DMS53 treated with DMSO at 0.1 percent for 48 hours (cell line): ENCODE results near the gene KIF5C.
"Not testable (repeated sequence)": the region's sequence is repeated elsewhere in the genome, so short reads cannot be mapped to it uniquely, and the experiment has no call there.

Experiments
- DNase-seq: peaks from one replicate; lab custom pipeline; 2025; ENCODE audit not compliant: unreplicated experiment; lab: John Stamatoyannopoulos, UW

Gene KIF5C

DNA sequence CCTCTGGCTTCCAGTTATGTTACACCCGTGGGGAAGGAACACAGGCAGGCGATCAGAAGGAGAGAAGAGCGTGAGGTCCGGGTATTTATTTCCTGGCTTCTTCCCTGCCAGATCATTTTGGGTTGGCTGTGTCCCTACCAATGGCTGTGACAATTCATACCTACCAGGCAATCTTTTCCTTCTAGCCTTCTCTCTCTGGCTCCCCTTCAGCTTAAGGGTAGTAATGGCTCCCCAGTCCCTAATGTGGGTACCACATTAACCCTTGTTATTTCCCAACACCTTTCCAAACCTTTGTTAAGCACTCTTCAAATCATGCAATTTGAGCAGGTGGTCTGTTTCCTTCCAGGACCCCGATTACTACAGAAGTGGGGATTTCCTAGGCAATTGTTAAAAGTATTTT, 84.7 kb downstream of the KIF5C start:
- DNase-seq = no peak

DNA sequence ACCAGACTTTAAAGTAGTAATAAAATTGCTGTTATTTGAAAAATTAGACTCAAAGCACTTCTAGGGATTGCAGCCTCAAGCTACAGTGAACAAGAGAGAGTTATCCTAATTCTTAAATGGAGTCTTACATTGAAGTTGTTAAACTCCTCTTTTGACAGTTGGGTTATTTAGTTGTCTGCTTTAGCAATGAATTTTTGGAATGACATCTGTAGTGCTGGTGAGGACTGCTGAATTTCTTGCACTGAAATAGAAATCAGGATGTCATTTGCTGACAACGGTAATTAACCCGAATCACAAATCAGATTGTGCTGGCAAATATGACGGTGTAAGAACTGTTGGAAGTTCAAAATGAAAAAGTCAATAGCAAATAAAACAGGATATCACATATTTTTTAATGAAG, 85.5 kb downstream of the KIF5C start:
- DNase-seq = no peak

GRCh38 chr2:148963461-148963860, 88.4 kb downstream of the KIF5C start:
- no peak for DNase-seq

GRCh38 chr2:148965623-148966437, 90.8 kb downstream of the KIF5C start:
- DNase-seq = no peak

GRCh38 chr2:148966438-148966758, 91.4 kb downstream of the KIF5C start:
- no peak for DNase-seq

DNA sequence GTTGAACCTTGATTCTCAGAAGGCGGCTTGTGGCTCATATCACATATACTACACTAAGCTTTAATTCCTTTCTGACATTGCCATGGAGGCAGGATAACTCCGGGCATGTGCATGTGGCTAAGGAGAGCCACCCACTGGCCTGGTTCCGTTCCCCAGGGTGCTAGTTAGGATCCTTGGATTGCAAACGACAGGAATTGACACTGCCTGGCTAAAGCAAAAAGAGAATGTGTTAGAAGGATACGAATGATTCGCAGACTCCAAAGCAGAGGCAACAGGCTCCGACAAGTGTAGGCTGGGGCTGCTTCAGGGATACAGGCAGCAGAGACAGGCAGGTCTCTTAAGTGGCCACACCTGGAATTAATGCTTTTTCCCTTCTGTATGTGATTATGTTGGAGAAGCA, 92.0 kb downstream of the KIF5C start:
- no peak for DNase-seq

DNA sequence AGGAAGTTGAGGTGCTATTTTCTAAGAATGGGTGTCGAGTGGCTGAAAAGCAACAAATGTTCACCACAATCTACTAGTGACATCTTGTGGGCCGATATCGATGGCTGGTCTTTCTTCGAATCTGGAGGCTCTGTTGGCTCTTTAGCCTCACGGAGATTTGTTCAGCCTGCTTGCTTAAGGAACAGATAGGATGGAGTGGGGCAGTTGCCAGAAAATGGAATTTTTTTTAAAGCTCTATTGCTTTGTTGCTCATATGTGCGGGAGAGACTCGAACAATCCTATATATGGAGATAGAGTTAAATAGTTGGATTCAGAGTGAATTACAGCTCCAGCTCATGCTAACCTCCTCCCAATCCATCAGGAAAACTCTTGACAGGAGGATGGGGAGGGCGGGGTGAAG, 92.6 kb downstream of the KIF5C start:
- no peak for DNase-seq

DNA sequence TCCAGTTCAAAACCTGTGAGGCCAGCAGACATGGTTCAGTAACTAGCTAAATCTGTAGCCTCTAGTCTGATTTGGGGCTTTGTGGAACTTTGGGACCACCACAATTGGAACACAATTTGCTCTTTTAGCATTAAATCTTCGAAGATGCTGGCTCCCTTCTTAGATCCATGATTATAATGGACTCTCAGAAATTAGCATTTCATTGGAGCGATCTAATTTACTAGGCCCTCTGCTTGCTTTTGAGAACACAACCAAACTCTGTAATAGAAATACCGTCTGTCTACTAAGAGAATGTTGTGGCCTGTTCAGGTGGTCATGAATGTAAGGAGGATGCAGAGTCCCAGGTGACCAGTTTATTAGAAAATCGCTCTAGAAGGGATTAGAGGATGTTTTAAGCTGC, 93.3 kb downstream of the KIF5C start:
- DNase-seq = no peak

- DNase-seq = no peak
These were observed 93.8 kb downstream of the KIF5C start for GRCh38 chr2:148968776-148969319.

DNA sequence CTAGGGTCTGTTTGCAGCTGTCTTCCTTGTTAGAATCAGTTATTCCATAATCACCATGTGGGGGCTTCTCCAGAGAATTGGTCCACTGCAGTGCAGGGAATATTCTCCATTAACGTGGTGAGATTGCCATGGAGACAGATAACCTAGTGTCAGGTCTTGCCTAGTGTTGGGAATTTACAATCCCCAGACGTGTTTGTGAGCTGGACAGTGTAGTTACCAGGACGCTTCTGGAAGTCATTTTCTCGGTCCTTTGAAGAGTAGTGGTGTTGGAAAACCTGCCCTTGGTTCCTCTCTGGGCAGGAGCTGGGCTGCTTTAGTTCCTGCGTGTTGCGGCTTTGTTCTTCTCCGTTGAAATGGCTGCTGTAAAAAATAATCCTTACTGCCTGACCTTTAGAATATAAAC, 94.6 kb downstream of the KIF5C start:
- no peak for DNase-seq

- no peak for DNase-seq
These were observed 95.4 kb downstream of the KIF5C start for GRCh38 chr2:148970385-148970784.

- DNase-seq = no peak
These were observed 96.5 kb downstream of the KIF5C start for GRCh38 chr2:148971547-148971946.

GRCh38 chr2:148974095-148974494, 99.1 kb downstream of the KIF5C start:
- DNase-seq = no peak

DNA sequence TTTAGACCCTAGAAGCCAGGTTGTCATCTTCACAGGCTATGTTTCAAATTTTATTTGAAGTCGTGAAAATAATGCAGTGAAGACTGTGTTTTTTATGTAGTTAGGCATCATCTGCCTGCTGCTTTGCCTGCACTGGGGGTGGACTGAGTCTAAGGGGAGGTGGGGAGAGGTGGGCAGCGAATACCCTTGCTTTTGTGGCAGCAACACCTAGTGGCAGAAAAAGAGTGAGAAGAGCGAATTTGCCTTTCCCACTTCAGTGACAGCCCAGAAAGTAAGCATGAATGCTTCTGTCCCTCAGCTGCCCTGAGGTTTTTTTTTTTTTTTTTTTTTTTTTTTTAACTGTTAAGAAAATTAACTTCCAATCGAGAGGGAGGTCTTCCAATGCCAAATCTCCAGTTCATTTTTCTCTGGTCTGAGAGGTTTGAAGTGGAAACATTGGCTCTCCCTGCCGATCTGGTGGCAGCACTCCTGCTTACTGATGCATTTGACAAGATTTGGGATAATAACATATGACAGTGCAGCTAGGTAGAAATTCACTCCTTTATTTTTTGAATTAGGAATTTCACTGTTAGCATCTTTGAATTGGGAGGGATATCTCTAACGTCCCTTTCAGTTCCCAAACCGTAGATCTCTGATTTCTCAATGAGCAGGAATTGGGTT, 103.1 kb downstream of the KIF5C start:
- DNase-seq = no peak

DNA sequence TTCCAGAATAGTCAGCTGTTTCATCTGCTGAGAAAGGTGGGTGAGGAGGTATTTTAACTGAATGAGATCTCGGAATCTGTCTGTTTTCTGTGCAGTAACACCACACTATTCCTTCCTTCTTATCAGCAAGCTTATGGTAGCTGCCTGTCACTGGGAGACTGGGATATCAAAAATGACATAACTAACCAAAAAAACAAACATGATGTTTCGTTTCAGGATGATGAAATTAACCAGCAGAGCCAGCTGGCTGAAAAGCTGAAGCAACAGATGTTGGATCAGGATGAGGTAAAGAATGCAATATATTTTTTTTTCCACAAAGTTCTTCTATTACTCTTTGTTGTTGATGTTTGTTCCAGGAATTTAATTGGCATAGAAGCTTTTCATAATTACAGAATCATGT, 103.7 kb downstream of the KIF5C start:
- no peak for DNase-seq

- DNase-seq = no peak
These were observed 104.3 kb downstream of the KIF5C start for GRCh38 chr2:148979164-148979918.

GRCh38 chr2:148979919-148980277, 104.9 kb downstream of the KIF5C start:
- no peak for DNase-seq

- DNase-seq = not testable (repeated sequence)
These were observed 105.5 kb downstream of the KIF5C start for GRCh38 chr2:148980496-148980895.

DNA sequence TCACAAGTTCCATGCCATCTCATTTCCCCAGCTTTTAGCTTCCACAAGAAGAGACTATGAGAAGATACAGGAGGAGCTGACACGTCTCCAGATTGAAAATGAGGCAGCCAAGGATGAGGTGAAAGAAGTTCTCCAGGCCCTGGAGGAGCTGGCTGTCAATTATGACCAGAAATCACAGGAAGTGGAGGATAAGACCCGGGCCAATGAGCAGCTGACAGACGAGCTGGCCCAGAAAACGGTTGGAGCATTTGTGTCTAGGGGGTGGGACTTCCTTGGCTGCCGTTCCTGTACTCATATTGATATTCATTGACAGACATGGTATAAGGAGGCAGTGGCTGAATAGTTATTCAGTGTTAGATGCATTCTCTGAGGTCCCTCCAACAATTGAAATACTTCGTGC, 106.3 kb downstream of the KIF5C start:
- DNase-seq = no peak

DNA sequence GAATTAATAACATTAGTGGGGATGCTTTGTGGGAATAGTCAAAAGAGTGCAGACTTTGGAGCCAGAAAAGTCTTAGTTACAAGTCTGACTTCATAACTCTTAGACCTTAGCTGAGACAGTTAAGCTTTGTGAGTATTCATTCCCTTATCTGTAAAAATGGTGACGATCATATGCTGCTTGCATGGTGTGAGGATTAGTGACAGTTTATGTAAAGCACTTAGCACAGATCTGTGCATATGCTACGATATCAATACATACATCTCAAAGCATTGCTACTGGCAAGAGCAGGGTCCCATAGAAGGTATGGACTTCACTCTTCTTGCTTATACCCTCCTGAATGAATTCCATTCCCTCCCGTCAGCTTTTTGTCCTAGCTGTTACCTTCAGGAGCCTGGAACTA, 106.8 kb downstream of the KIF5C start:
- no peak for DNase-seq

DNA sequence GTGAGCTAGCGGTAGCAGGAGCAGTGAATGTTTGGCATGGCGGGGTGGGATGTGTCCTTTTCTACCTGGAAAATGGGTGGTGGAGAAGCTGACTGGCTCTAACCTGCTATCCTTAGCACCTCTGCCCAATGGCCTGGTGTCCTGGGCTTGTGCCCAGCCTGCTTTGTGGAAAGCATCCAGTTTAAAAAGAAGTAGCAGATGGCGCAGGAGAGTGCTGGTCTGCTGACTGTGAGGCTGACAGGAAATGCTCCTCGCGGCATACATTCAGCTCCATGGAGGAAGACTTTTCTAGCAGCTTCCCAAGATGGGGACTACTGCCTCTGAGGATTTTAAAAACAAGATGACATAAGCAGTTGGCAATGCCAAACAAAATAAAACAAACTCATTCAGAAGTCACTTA, 107.3 kb downstream of the KIF5C start:
- DNase-seq = no peak

DNA sequence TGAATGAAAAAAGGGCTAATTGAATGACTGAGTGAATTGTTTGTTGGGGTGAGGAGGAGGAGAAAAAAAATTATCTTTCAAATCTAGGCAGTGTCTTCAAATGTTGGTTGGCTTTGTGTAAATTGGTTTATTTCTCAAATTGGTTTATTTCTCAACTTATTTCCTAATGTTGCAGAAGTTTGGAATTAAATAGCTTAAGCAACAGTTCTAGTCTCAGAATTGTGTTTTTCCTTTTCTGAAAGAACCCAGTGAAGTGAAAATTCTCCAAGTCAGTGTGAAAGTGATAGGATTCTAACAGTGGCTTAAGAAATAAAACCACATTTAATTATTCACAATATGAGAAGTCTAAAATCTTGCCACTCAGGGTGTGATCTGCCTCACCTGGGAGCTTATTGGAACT, 108.9 kb downstream of the KIF5C start:
- no peak for DNase-seq
